GM12878 (cell line): Measurements from ENCODE around the gene ABCC1. TPM values are rescaled to one million over a fixed set of nuclear protein-coding genes. Genes with fewer than 3 reads are reported as not detected.

Source experiments
- ATAC-seq: fragments of 200-7000 bp; cut with Tn5 transposase; 3 replicates; pipeline ENCODE4 v1.9.1; 2020; ENCODE audit warnings: mild to moderate bottlenecking, moderate library complexity
- BruUV-seq: library from RNA; stranded (reverse); fragments of 400-500 nt; replicated peaks from 2 replicates; lab custom pipeline; 2021; lab: Mats Ljungman, UMichigan
- CTCF ChIA-PET: fragments of 300-600 bp; sonication (Branson Sonifier 250); formaldehyde crosslinking; extraction: SDS; loops from one replicate; lab custom pipeline; 2021; ENCODE audit warnings: inconsistent platforms; lab: Yijun Ruan, JAX
- POLR2A ChIA-PET: fragments of 350-600 bp; formaldehyde crosslinking; extraction: SDS; loops from one replicate; lab custom pipeline; 2021; ENCODE audit warnings: inconsistent platforms; lab: Charles Lee
- RAD21 ChIA-PET: fragments of 300-600 bp; sonication (Branson Sonifier 250); formaldehyde crosslinking; loops from one replicate; lab custom pipeline; 2023; ENCODE audit warnings: antibody characterized with exemption; ENCODE audit not compliant: unreplicated experiment; lab: Charles Lee
- SMC1A ChIA-PET: fragments of 300-600 bp; sonication (Branson Sonifier 250); formaldehyde crosslinking; loops from one replicate; lab custom pipeline; 2023; ENCODE audit not compliant: unreplicated experiment, uncharacterized antibody; lab: Charles Lee
- DNase-seq: peaks from one replicate; pipeline ENCODE4 v3.0.0-alpha.2; 2011; ENCODE audit warnings: low read depth, low spot score
- FAIRE-seq: peaks from 3 replicates; lab custom pipeline; 2011; peaks lifted over from hg19 to GRCh38; lab: Jason Lieb, UNC
- H2AFZ ChIP-seq: 2 replicates; pipeline ENCODE4 v1.6.0; 2011; ENCODE audit warnings: low read depth, low read length, control low read depth; ENCODE audit not compliant: control insufficient read depth
- H3K27ac ChIP-seq: 2 replicates; pipeline ENCODE4 v1.5.1; 2011; ENCODE audit warnings: control low read depth; ENCODE audit not compliant: control insufficient read depth, insufficient read depth
- H3K27me3 ChIP-seq, 2 experiments: replicated peaks in 1 of 2; 2 replicates each; pipeline versions ENCODE4 v1.6.0 to v1.6.1; 2011; ENCODE audit warnings: low read length in 1 of 2; ENCODE audit not compliant: control insufficient read depth in 2 of 2, insufficient read depth in 2 of 2
- H3K36me3 ChIP-seq, 2 experiments: 2 replicates each; pipeline ENCODE4 v1.5.1; 2011; ENCODE audit warnings: low read length in 1 of 2; ENCODE audit not compliant: control insufficient read depth in 2 of 2, insufficient read depth in 2 of 2
- H3K4me1 ChIP-seq: 2 replicates; pipeline ENCODE4 v1.6.1; 2011; ENCODE audit warnings: mild to moderate bottlenecking, low read length, moderate library complexity, mixed read lengths; ENCODE audit not compliant: control insufficient read depth, insufficient read depth
- H3K4me2 ChIP-seq: 2 replicates; pipeline ENCODE4 v1.6.0; 2011; ENCODE audit warnings: control low read depth; ENCODE audit not compliant: control insufficient read depth, insufficient read depth
- H3K4me3 ChIP-seq: fragments of 200-600 bp; sonication (generic); 2 replicates; pipeline ENCODE4 v1.5.1; 2016
- H3K79me2 ChIP-seq: 2 replicates; pipeline ENCODE4 v1.6.0; 2011; ENCODE audit warnings: low read length; ENCODE audit not compliant: control insufficient read depth, insufficient read depth
- H3K9ac ChIP-seq: 2 replicates; pipeline ENCODE4 v1.8.0; 2011; ENCODE audit warnings: low read length, control low read depth, mixed read lengths; ENCODE audit not compliant: control insufficient read depth, insufficient read depth
- H3K9me3 ChIP-seq: replicated peaks from 3 replicates; pipeline ENCODE4 v1.5.1; 2011; ENCODE audit warnings: mild to moderate bottlenecking, low read length; ENCODE audit not compliant: control insufficient read depth, insufficient read depth
- H4K20me1 ChIP-seq: 2 replicates; pipeline ENCODE4 v1.6.0; 2011; ENCODE audit not compliant: control insufficient read depth, insufficient read depth
- ASH2L ChIP-seq: fragments of 300-600, 200-600 bp; sonication (generic); IDR thresholded peaks from 2 replicates; pipeline ENCODE4 v1.6.1; 2017; ENCODE audit warnings: low read depth, mild to moderate bottlenecking, borderline replicate concordance
- CBFB ChIP-seq: IDR thresholded peaks from 2 replicates; pipeline ENCODE4 v1.6.1; 2016; ENCODE audit warnings: antibody characterized with exemption, low read depth
- CHD2 ChIP-seq: IDR thresholded peaks from 2 replicates; pipeline ENCODE4 v1.6.1; 2011; ENCODE audit warnings: low read depth, low read length, improper control_type of control experiment, borderline replicate concordance
- EED ChIP-seq: sonication (generic); IDR thresholded peaks from 2 replicates; pipeline ENCODE4 v1.6.1; 2016; ENCODE audit warnings: antibody characterized with exemption, low read depth
- FOS ChIP-seq: IDR thresholded peaks from 3 replicates; pipeline ENCODE4 v1.6.1; 2011; ENCODE audit warnings: borderline replicate concordance; ENCODE audit not compliant: insufficient read length; ENCODE audit errors: extremely low read depth
- GATAD2B ChIP-seq: fragments of 450-650 bp; conservative IDR thresholded peaks from 2 replicates; pipeline ENCODE4 v1.6.1; 2017; ENCODE audit warnings: low read depth, mild to moderate bottlenecking, moderate library complexity
- NBN ChIP-seq: fragments of 450-650 bp; IDR thresholded peaks from 2 replicates; pipeline ENCODE4 v1.6.1; 2016
- PAX5 ChIP-seq: IDR thresholded peaks from 2 replicates; pipeline ENCODE4 v1.6.1; 2011; ENCODE audit warnings: low read depth, low read length, borderline replicate concordance
- RELB ChIP-seq: fragments of 450-650 bp; IDR thresholded peaks from 2 replicates; pipeline ENCODE4 v1.6.1; 2017; ENCODE audit warnings: low read depth, mild to moderate bottlenecking, moderate library complexity
- SMARCA5 ChIP-seq: fragments of 450-650 bp; IDR thresholded peaks from 2 replicates; pipeline ENCODE4 v1.6.1; 2017; ENCODE audit warnings: mild to moderate bottlenecking
- SREBF1 ChIP-seq: IDR thresholded peaks from 2 replicates; pipeline ENCODE4 v1.6.1; 2012; ENCODE audit warnings: mild to moderate bottlenecking, low read length
- ZBED1 ChIP-seq: IDR thresholded peaks from 2 replicates; pipeline ENCODE4 v1.6.1; 2016; ENCODE audit warnings: borderline replicate concordance
- ZNF384 ChIP-seq: IDR thresholded peaks from 2 replicates; pipeline ENCODE4 v1.6.1; 2012; ENCODE audit warnings: low read depth, mild to moderate bottlenecking, low read length, improper control_type of control experiment, borderline replicate concordance
- WGBS: methylation state at CpG from one replicate; pipeline ENCODE4 v1.1.6; 2016; ENCODE audit warnings: low lambda C conversion rate; ENCODE audit not compliant: insufficient replicate concordance, insufficient coverage; ENCODE audit errors: missing lambda C conversion rate; 5-methylcytosine and 5-hydroxymethylcytosine counted together
- in situ Hi-C: fragments of 300-500 bp; cut with MboI; formaldehyde crosslinking; loops from 9 replicates; pipeline ENCODE4 v1.14.3; 2018; ENCODE audit warnings: mixed read lengths
- intact Hi-C: fragments of 100-400 bp; cut with micrococcal nuclease; formaldehyde crosslinking; loops from one replicate; pipeline ENCODE4 v1.14.2; 2022; ENCODE audit not compliant: unreplicated experiment
- polyA plus RNA-seq, 11 experiments: library from polyadenylated mRNA; depleted of rRNA in 4 of 11; unstranded in 6 of 11; stranded (reverse) in 5 of 11; fragments of >200 nt; fragmentation: Nextera tagmentation in 4 of 11; fragmentation: Illumina TruSeq in 1 of 11; extraction: Ambion mirVana in 4 of 11; extraction: Trizol in 1 of 11; gene quantifications; 1 replicate in 1 of 11; 2 replicates in 10 of 11; pipeline versions ENCODE4 v1.2.1 to v1.2.3, GENCODE V29; 2011 to 2016; ENCODE audit warnings: inconsistent platforms in 2 of 11, missing spikeins in 2 of 11, low read depth in 1 of 11
- total RNA-seq, 4 experiments: library from RNA; depleted of rRNA in 3 of 4; stranded (reverse); fragments of >200 nt in 3 of 4; fragmentation: Illumina TruSeq in 1 of 4; extraction: Trizol in 1 of 4; gene quantifications; 2 replicates each; pipeline versions ENCODE4 v1.2.1 to v1.2.3, GENCODE V29; 2013 to 2021
- TF ChIP-seq, protein P1 (sequence below): fragments of 450-650 bp; IDR thresholded peaks from 2 replicates; pipeline ENCODE4 v1.6.1; 2016; ENCODE audit warnings: mild to moderate bottlenecking

The ABCC1 gene
- total and polyA plus RNA-seq, 10 of the 15 experiments (the other 5 are each of a cell fraction or from before 2014, with no cell fraction given): 3.2 to 44.6 (median 14.5) TPM

- TF ChIP-seq RELB: peak; percentile 12; the same call in 1 of the 2 replicates
- TF ChIP-seq GATAD2B: no peak
Measured at GRCh38 chr16:16007743-16008111, 58.3 kb downstream of the ABCC1 start (continued).

- DNase-seq (no peak), ATAC-seq (peak; percentile 17), FAIRE-seq (no peak)
- peaks cover 26% of the 10 kb centered on the region for H3K4me1 ChIP-seq
- no peaks in the 10 kb centered on the region for H3K9me3 ChIP-seq
- H3K9ac ChIP-seq: no peak overlapping the region
- H3K4me2 ChIP-seq: peak overlapping the region; percentile 59; the same call in 1 of the 2 replicates
- WGBS: 0% methylated on average over 1 of the region's 2 CpGs
- H3K27me3 ChIP-seq: no peaks in the 10 kb centered on the region
- POLR2A ChIA-PET: interaction anchor here (0.7 to 2.9 kb wide), 5 partner anchors 49 to 121 kb away, joined by 3 to 11 read pairs (median 4); no protein-coding TSS in a partner anchor
- RAD21 ChIA-PET: interaction anchor here (1.1 to 1.9 kb wide), 6 partner anchors 11 to 367 kb away, joined by 3 to 9 read pairs (median 5); no protein-coding TSS in a partner anchor
- CTCF ChIA-PET: interaction anchor here (1.1 kb wide), 1 partner anchor 136 kb away, joined by 3 read pairs; no protein-coding TSS in a partner anchor
- peaks cover 12 to 14% of the 10 kb centered on the region in 2 experiments for H3K36me3 ChIP-seq
- H3K79me2 ChIP-seq: peaks cover 20% of the 10 kb centered on the region
- H3K27ac ChIP-seq: peak overlapping the region; percentile 79
- H3K4me3 ChIP-seq: 0 out of 2 replicates have a peak overlapping the region, but pooled peaks have one; percentile 16
- intact Hi-C loops (loop anchor here (5.0 kb wide), 2 partner anchors 51 to 111 kb away; no protein-coding TSS in a partner anchor), in situ Hi-C loops (no loop called here)
- no peaks in the 10 kb centered on the region for H4K20me1 ChIP-seq
- no peak for TF ChIP-seq SREBF1
- TF ChIP-seq ZBED1: no peak
- TF ChIP-seq EED: no peak
- no peak for TF ChIP-seq CBFB
- no peak for TF ChIP-seq FOS
- peak; percentile 78 for TF ChIP-seq ZNF384
- TF ChIP-seq ASH2L: no peak
- TF ChIP-seq, protein P1, sequence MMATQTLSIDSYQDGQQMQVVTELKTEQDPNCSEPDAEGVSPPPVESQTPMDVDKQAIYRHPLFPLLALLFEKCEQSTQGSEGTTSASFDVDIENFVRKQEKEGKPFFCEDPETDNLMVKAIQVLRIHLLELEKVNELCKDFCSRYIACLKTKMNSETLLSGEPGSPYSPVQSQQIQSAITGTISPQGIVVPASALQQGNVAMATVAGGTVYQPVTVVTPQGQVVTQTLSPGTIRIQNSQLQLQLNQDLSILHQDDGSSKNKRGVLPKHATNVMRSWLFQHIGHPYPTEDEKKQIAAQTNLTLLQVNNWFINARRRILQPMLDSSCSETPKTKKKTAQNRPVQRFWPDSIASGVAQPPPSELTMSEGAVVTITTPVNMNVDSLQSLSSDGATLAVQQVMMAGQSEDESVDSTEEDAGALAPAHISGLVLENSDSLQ: peak; percentile 61; the same call in 1 of the 2 replicates
- 0 out of 2 replicates have a peak, but pooled peaks have one; percentile 19 for TF ChIP-seq SMARCA5
- 0 out of 2 replicates have a peak, but pooled peaks have one; percentile 15 for TF ChIP-seq NBN
- peak; percentile 66; the same call in 1 of the 2 replicates for TF ChIP-seq PAX5
- TF ChIP-seq CHD2: no peak
- H2AFZ ChIP-seq: no peak overlapping the region
- no TSS peak for BruUV-seq
- SMC1A ChIA-PET: interaction anchor here (1.3 to 5.1 kb wide), 5 partner anchors 10 to 61 kb away, joined by 7 to 31 read pairs (median 8); no protein-coding TSS in a partner anchor
Measured at GRCh38 chr16:16008666-16009065, 59.2 kb downstream of the ABCC1 start.
